ENCODE results near the gene GNAI2.

Gene GNAI2

GRCh38 chr3:50221051-50221410, 15.0 kb upstream of the GNAI2 start:
- Histone ChIP-seq H3K4me1 (ENCODE audit: control insufficient read depth, low read length) (peaks cover 17% of the 10 kb centered on the region), H3K36me3 (ENCODE audit: control insufficient read depth, low read length) (no peaks in the 10 kb centered on the region), H3K9me2 (replicated peaks; ENCODE audit: control insufficient read depth, low read length) (no peaks in the 10 kb centered on the region), H3K79me2 (ENCODE audit: control insufficient read depth, low read length) (no peaks in the 10 kb centered on the region), H3K9me3 (ENCODE audit: control insufficient read depth, insufficient read depth, low read length) (no peaks in the 10 kb centered on the region), H4K20me1 (ENCODE audit: control insufficient read depth, insufficient read depth, low read depth, low read length) (no peaks in the 10 kb centered on the region), H3K4me3 (ENCODE audit: low read length) (no peak overlapping the region), H3K4me2 (ENCODE audit: low read length) (peak overlapping the region; percentile 50), H3K27ac (ENCODE audit: low read depth, low read length) (no peak overlapping the region), H3K27me3 (ENCODE audit: control insufficient read depth, low read length) (peaks cover 5% of the 10 kb centered on the region; the same call in 1 of the 2 replicates), H3F3A (ENCODE audit: control insufficient read depth, insufficient read depth) (no peaks in the 10 kb centered on the region)
- TF ChIP-seq EZH2phosphoT487 (IDR thresholded peaks at IDR 0.05; ENCODE audit: borderline replicate concordance, low read length) (no peak), CTCF (IDR thresholded peaks at IDR 0.05; ENCODE audit: low read depth, low read length, poor library complexity, severe bottlenecking) (no peak)

GRCh38 chr3:50221411-50222168, 14.4 kb upstream of the GNAI2 start:
- Histone ChIP-seq H3K4me2 (ENCODE audit: low read length) (peak overlapping the region; percentile 50), H3F3A (ENCODE audit: control insufficient read depth, insufficient read depth) (no peaks in the 10 kb centered on the region), H3K9me3 (ENCODE audit: control insufficient read depth, insufficient read depth, low read length) (no peaks in the 10 kb centered on the region), H3K27ac (ENCODE audit: low read depth, low read length) (no peak overlapping the region), H3K36me3 (ENCODE audit: control insufficient read depth, low read length) (no peaks in the 10 kb centered on the region), H3K27me3 (ENCODE audit: control insufficient read depth, low read length) (peaks cover 5% of the 10 kb centered on the region; the same call in 1 of the 2 replicates), H3K79me2 (ENCODE audit: control insufficient read depth, low read length) (no peaks in the 10 kb centered on the region), H4K20me1 (ENCODE audit: control insufficient read depth, insufficient read depth, low read depth, low read length) (no peaks in the 10 kb centered on the region), H3K4me3 (ENCODE audit: low read length) (no peak overlapping the region), H3K9me2 (replicated peaks; ENCODE audit: control insufficient read depth, low read length) (no peaks in the 10 kb centered on the region), H3K4me1 (ENCODE audit: control insufficient read depth, low read length) (peaks cover 21% of the 10 kb centered on the region)
- TF ChIP-seq EZH2phosphoT487 (IDR thresholded peaks at IDR 0.05; ENCODE audit: borderline replicate concordance, low read length) (no peak), CTCF (IDR thresholded peaks at IDR 0.05; ENCODE audit: low read depth, low read length, poor library complexity, severe bottlenecking) (peak; percentile 39)

- no peak overlapping the region for H3K27ac ChIP-seq (ENCODE audit: low read depth, low read length)
These were observed 13.9 kb upstream of the GNAI2 start for GRCh38 chr3:50222169-50222528.

More at GRCh38 chr3:50222169-50222528, 13.9 kb upstream of the GNAI2 start:
- Histone ChIP-seq H3F3A (ENCODE audit: control insufficient read depth, insufficient read depth) (no peaks in the 10 kb centered on the region), H3K79me2 (ENCODE audit: control insufficient read depth, low read length) (no peaks in the 10 kb centered on the region), H3K27me3 (ENCODE audit: control insufficient read depth, low read length) (peaks cover 5% of the 10 kb centered on the region; the same call in 1 of the 2 replicates), H3K9me3 (ENCODE audit: control insufficient read depth, insufficient read depth, low read length) (no peaks in the 10 kb centered on the region), H3K4me3 (ENCODE audit: low read length) (no peak overlapping the region), H3K9me2 (replicated peaks; ENCODE audit: control insufficient read depth, low read length) (no peaks in the 10 kb centered on the region), H3K36me3 (ENCODE audit: control insufficient read depth, low read length) (no peaks in the 10 kb centered on the region), H3K4me1 (ENCODE audit: control insufficient read depth, low read length) (peaks cover 27% of the 10 kb centered on the region), H4K20me1 (ENCODE audit: control insufficient read depth, insufficient read depth, low read depth, low read length) (no peaks in the 10 kb centered on the region), H3K4me2 (ENCODE audit: low read length) (no peak overlapping the region)
- TF ChIP-seq CTCF (IDR thresholded peaks at IDR 0.05; ENCODE audit: low read depth, low read length, poor library complexity, severe bottlenecking): no peak
- no peak for TF ChIP-seq EZH2phosphoT487 (IDR thresholded peaks at IDR 0.05; ENCODE audit: borderline replicate concordance, low read length)
